GM18873 (cell line): ENCODE results near the gene RAB3GAP2.
"Not testable (repeated sequence)": the region's sequence is repeated elsewhere in the genome, so short reads cannot be mapped to it uniquely, and the experiment has no call there.

Source experiments
- ATAC-seq: cut with Tn5 transposase; IDR thresholded peaks from one replicate; pipeline ENCODE4 v1.9.1; 2021; ENCODE audit warnings: mild to moderate bottlenecking, moderate library complexity, moderate number of reproducible peaks; ENCODE audit not compliant: unreplicated experiment, low FRiP score

The RAB3GAP2 gene

GRCh38 chr1:220287129-220287528 lies 14.9 kb upstream of the RAB3GAP2 start:
- no peak for ATAC-seq

- no peak for ATAC-seq
Measured at GRCh38 chr1:220283625-220284024, 11.4 kb upstream of the RAB3GAP2 start.

GRCh38 chr1:220281159-220281574 lies 8.9 kb upstream of the RAB3GAP2 start:
- no peak for ATAC-seq

- ATAC-seq: no peak
Measured at GRCh38 chr1:220280249-220280648, 8.0 kb upstream of the RAB3GAP2 start.

- no peak for ATAC-seq
Measured at GRCh38 chr1:220278991-220279390, 6.7 kb upstream of the RAB3GAP2 start.

- ATAC-seq: no peak
Measured at GRCh38 chr1:220275430-220275829, 3.2 kb upstream of the RAB3GAP2 start.

- no peak for ATAC-seq
Measured at GRCh38 chr1:220274251-220274855, 2.1 kb upstream of the RAB3GAP2 start.

- ATAC-seq: no peak
Measured at GRCh38 chr1:220272841-220273090, 513 bp upstream of the RAB3GAP2 start.

GRCh38 chr1:220271706-220272046 lies 577 bp downstream of the RAB3GAP2 start:
- no peak for ATAC-seq

GRCh38 chr1:220269036-220269435 lies 3.2 kb downstream of the RAB3GAP2 start:
- ATAC-seq: no peak

- ATAC-seq: no peak
Measured at GRCh38 chr1:220267630-220268029, 4.6 kb downstream of the RAB3GAP2 start.

- not testable (repeated sequence) for ATAC-seq
Measured at GRCh38 chr1:220260228-220260627, 12.0 kb downstream of the RAB3GAP2 start.

GRCh38 chr1:220259756-220260155 lies 12.5 kb downstream of the RAB3GAP2 start:
- ATAC-seq: not testable (repeated sequence)

GRCh38 chr1:220256194-220256593 lies 16.1 kb downstream of the RAB3GAP2 start:
- not testable (repeated sequence) for ATAC-seq

GRCh38 chr1:220255204-220255603 lies 17.0 kb downstream of the RAB3GAP2 start:
- no peak for ATAC-seq

GRCh38 chr1:220253290-220253689 lies 19.0 kb downstream of the RAB3GAP2 start:
- ATAC-seq: not testable (repeated sequence)

GRCh38 chr1:220251272-220251671 lies 21.0 kb downstream of the RAB3GAP2 start:
- ATAC-seq: no peak

- ATAC-seq: no peak
Measured at GRCh38 chr1:220250681-220251080, 21.6 kb downstream of the RAB3GAP2 start.

- ATAC-seq: no peak
Measured at GRCh38 chr1:220249522-220249921, 22.7 kb downstream of the RAB3GAP2 start.

- not testable (repeated sequence) for ATAC-seq
Measured at GRCh38 chr1:220248715-220249265, 23.5 kb downstream of the RAB3GAP2 start.

GRCh38 chr1:220245900-220246299 lies 26.4 kb downstream of the RAB3GAP2 start:
- not testable (repeated sequence) for ATAC-seq

GRCh38 chr1:220243947-220244346 lies 28.3 kb downstream of the RAB3GAP2 start:
- ATAC-seq: no peak
